GM20000 (cell line): Measurements from ENCODE around the gene MAN1A1.

Experiments
- DNase-seq: peaks from one replicate; pipeline ENCODE4 v3.0.0; 2012; ENCODE audit warnings: low spot score
- CTCF ChIP-seq: IDR thresholded peaks from 2 replicates; pipeline ENCODE4 v1.5.1; 2012; ENCODE audit warnings: mild to moderate bottlenecking, control low read depth; ENCODE audit errors: extremely low read depth, missing control alignments

The MAN1A1 gene

GRCh38 chr6:119233312-119233984 is 116.1 kb downstream of the MAN1A1 start:
- DNase-seq, result no peak
- no peak for TF ChIP-seq CTCF

GRCh38 chr6:119231394-119231793 is 118.2 kb downstream of the MAN1A1 start:
- TF ChIP-seq CTCF, result no peak
- DNase-seq, result no peak

- no peak for TF ChIP-seq CTCF
- DNase-seq, result no peak
These were observed 119.4 kb downstream of the MAN1A1 start for GRCh38 chr6:119230160-119230559.

- TF ChIP-seq CTCF, result no peak
- no peak for DNase-seq
These were observed 122.2 kb downstream of the MAN1A1 start for GRCh38 chr6:119227377-119227776.

GRCh38 chr6:119226089-119226488 is 123.5 kb downstream of the MAN1A1 start:
- no peak for DNase-seq
- no peak for TF ChIP-seq CTCF

GRCh38 chr6:119224095-119224701 is 125.4 kb downstream of the MAN1A1 start:
- no peak for TF ChIP-seq CTCF
- no peak for DNase-seq

GRCh38 chr6:119220452-119220851 is 129.1 kb downstream of the MAN1A1 start:
- no peak for TF ChIP-seq CTCF
- no peak for DNase-seq
